Lower leg skin (tissue), 4 donors: ENCODE data around the gene SNX18. TPM values are rescaled to one million over a fixed set of nuclear protein-coding genes. Genes with fewer than 3 reads are reported as not detected.
"Not testable (repeated sequence)": the region's sequence is repeated elsewhere in the genome, so short reads cannot be mapped to it uniquely, and the experiment has no call there.

ENCODE experiments used
- DNase-seq, 2 donors: peaks; one replicate each; pipeline ENCODE4 v3.0.0-alpha.2; 2019; ENCODE audit warnings: low spot score in 2 of 2
- H3K4me3 ChIP-seq: fragments of 200-600 bp; sonication (generic); 2 replicates; pipeline ENCODE4 v1.5.1; 2017; ENCODE audit warnings: mild to moderate bottlenecking, low read depth; ENCODE audit not compliant: poor library complexity, severe bottlenecking
- CTCF ChIP-seq, 3 donors: fragments of 450-650 bp; IDR thresholded peaks; one replicate each; pipeline ENCODE4 v1.5.1; 2016; ENCODE audit warnings: antibody characterized with exemption in 3 of 3, mild to moderate bottlenecking in 3 of 3, moderate library complexity in 2 of 3
- POLR2A ChIP-seq, 2 donors: fragments of 450-650 bp; IDR thresholded peaks; one replicate each; pipeline ENCODE4 v1.6.1; 2016 to 2017; ENCODE audit warnings: antibody characterized with exemption in 2 of 2, mild to moderate bottlenecking in 1 of 2, moderate library complexity in 1 of 2
- WGBS, 2 donors: methylation state at CpG; one replicate each; pipeline ENCODE4 v1.1.5; 2018; 5-methylcytosine and 5-hydroxymethylcytosine counted together
- intact Hi-C: fragments of 100-400 bp; cut with DNase I; formaldehyde crosslinking; loops from one replicate; pipeline ENCODE4 v1.15.0; 2023; ENCODE audit warnings: low total_unique reads
- total RNA-seq, 4 donors: library from RNA; depleted of rRNA; stranded (reverse); fragments of >200 nt; gene quantifications; one replicate each; pipeline ENCODE4 v1.1.0, GENCODE V29; 2016

Gene SNX18
- total RNA-seq, 4 donors from 2014 or later = 38.5 to 59.6 (median 51.2) TPM

DNA sequence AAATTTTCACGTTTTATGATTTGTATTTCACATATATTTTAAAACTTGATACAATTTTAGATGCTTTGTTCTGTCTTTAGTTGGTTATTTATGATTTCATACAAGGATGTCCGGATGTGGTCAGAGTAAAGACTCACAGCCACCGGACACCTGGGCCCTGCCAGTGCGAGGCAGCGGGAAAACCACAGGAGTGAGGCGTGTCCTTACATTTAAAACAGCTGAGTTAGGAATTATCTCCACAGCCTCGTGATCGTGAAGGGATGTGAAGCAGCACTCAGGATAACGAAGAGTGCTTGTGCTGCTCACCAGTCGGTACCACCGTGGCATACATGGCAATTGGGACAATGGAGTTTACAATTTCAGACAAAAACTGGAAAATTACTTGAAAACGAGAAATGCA lies 14.0 kb downstream of the SNX18 start:
- WGBS, 2 donors = 58% methylated on average over 12 of the region's 12 CpGs
- no peak overlapping the region for H3K4me3 ChIP-seq
- peak in 1 of 2 donors; percentile 79 for DNase-seq
- intact Hi-C loops = no loop called here
- TF ChIP-seq CTCF (IDR thresholded peaks at IDR 0.05) = no peak
- TF ChIP-seq POLR2A (IDR thresholded peaks at IDR 0.05) = no peak

GRCh38 chr5:54533541-54534190 lies 16.1 kb downstream of the SNX18 start:
- intact Hi-C loops = no loop called here
- peak in 1 of 2 donors; percentile 34 for DNase-seq
- WGBS, 2 donors = 49 to 53% methylated on average over 10 of the region's 10 CpGs
- H3K4me3 ChIP-seq = no peak overlapping the region
- TF ChIP-seq POLR2A (IDR thresholded peaks at IDR 0.05) (no peak), CTCF (IDR thresholded peaks at IDR 0.05) (no peak)

DNA sequence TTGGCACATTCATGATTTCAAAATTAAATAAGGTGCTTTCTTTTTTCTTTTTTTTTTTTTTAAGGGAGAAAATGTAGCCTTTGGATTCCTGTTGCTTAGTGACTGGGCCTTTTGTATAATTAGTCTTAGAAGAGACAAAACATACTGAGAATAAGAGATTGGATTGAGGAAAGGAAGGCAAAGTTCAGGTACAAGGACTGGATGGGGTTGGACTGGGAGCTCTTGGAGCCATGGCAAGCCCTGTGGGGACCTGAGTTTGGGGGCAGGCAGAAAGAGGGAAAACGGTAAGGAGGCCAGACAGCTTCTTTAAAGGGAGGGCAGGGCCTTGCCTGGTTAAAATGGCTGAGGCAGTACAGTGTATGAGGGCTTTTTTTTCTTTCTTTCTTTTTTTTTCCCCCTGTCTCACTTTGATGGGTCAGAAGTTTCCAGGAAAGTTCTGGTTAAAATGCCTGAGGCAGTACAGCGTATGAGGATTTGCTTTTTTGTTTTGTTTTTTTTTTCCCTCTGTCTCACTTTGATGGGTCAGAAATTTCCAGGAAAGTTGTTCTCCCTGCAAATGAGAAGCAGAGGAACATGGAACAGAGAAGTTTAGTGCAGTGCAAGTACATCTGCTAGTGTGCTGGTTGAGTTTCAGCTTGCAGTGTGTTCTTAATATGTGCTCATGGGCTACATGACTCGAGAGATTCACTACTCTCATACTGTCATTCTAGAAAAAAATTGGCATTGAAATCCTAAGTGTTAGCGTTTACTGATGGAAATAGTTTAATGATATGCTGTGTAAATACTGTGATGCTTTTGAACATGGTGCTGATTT lies 16.8 kb downstream of the SNX18 start:
- no peak overlapping the region for H3K4me3 ChIP-seq
- no peak for TF ChIP-seq CTCF (IDR thresholded peaks at IDR 0.05)
- intact Hi-C loops = no loop called here
- no peak for DNase-seq
- 35 to 46% methylated on average over 4 of the region's 4 CpGs for WGBS, 2 donors

- 76 to 82% methylated on average over 4 of the region's 4 CpGs for WGBS, 2 donors
- DNase-seq = no peak
- intact Hi-C loops = no loop called here
- H3K4me3 ChIP-seq = no peak overlapping the region
- TF ChIP-seq POLR2A (IDR thresholded peaks at IDR 0.05) = no peak
- no peak for TF ChIP-seq CTCF (IDR thresholded peaks at IDR 0.05)
These were observed 17.7 kb downstream of the SNX18 start for GRCh38 chr5:54535149-54535844.

- WGBS, 2 donors = 95% methylated on average over 6 of the region's 6 CpGs
- intact Hi-C loops, H3K4me3 ChIP-seq, DNase-seq: not testable (repeated sequence)
These were observed 18.8 kb downstream of the SNX18 start for GRCh38 chr5:54536375-54536774.

DNA sequence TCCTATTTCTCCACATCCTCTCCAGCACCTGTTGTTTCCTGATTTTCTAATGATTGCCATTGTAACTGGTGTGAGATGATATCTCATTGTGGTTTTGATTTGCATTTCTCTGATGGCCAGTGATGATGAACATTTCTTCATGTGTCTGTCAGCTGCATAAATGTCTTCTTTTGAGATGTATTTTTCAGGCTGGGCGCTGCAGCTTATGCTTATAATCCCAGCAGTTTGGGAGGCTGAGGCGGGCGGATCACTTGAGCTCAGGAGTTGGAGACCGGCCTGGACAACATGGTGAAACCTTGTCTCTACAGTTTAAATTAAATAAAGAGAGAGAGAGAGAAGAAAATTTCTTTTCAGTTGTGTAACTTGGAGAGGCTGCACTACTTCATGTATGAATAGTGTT lies 19.3 kb downstream of the SNX18 start:
- peak in 1 of 2 donors; percentile 58 for DNase-seq
- intact Hi-C loops = not testable (repeated sequence)

More for the DNA sequence above, 19.3 kb downstream of the SNX18 start:
- not testable (repeated sequence) for H3K4me3 ChIP-seq
- WGBS, 2 donors = 70 to 71% methylated on average over 4 of the region's 4 CpGs
